Measurements from ENCODE around the gene ARL4C. TPM values are rescaled to one million over a fixed set of nuclear protein-coding genes. Genes with fewer than 3 reads are reported as not detected.
A peak's percentile ranks its signal among the peaks of the same experiment; 100 is the strongest.

ARL4C gene
- total RNA-seq, 2 donors from 2014 or later: 1.8 to 4.9 TPM

DNA sequence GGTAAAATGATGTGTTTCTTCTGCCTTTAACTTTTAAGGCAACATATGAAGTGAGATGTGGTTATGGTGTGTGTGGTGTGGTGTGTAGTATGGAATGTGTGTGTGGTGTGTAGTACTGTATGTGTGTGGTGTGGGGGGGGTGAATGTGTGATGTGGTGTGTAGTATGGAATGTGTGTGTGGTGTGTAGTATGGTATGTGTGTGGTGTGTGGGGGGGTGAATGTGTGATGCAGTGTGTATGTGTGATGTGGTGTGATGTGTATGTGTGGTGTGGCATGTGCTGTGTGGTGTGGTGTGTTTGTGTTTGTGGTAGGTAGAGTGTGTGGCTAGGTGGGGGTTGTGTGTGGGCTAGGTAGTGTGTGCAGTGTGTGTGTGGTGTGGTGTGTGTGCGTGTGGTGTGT, 17.2 kb upstream of the ARL4C start:
- TF ChIP-seq, protein P1, sequence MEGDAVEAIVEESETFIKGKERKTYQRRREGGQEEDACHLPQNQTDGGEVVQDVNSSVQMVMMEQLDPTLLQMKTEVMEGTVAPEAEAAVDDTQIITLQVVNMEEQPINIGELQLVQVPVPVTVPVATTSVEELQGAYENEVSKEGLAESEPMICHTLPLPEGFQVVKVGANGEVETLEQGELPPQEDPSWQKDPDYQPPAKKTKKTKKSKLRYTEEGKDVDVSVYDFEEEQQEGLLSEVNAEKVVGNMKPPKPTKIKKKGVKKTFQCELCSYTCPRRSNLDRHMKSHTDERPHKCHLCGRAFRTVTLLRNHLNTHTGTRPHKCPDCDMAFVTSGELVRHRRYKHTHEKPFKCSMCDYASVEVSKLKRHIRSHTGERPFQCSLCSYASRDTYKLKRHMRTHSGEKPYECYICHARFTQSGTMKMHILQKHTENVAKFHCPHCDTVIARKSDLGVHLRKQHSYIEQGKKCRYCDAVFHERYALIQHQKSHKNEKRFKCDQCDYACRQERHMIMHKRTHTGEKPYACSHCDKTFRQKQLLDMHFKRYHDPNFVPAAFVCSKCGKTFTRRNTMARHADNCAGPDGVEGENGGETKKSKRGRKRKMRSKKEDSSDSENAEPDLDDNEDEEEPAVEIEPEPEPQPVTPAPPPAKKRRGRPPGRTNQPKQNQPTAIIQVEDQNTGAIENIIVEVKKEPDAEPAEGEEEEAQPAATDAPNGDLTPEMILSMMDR (IDR thresholded peaks at IDR 0.05): no peak
- no peaks in the 10 kb centered on the region for H3K9me3 ChIP-seq
- H3K27ac ChIP-seq: no peak overlapping the region
- no peaks in the 10 kb centered on the region for H3K36me3 ChIP-seq
- H3K4me1 ChIP-seq: no peaks in the 10 kb centered on the region
- DNase-seq: no peak
- H3K27me3 ChIP-seq: no peaks in the 10 kb centered on the region
- no peak overlapping the region for H3K9ac ChIP-seq (ENCODE audit: low read depth in 2 of 2, low read length in 2 of 2)
- intact Hi-C loops (cut with DNase I): no loop called here
- H3K4me3 ChIP-seq: no peak overlapping the region

DNA sequence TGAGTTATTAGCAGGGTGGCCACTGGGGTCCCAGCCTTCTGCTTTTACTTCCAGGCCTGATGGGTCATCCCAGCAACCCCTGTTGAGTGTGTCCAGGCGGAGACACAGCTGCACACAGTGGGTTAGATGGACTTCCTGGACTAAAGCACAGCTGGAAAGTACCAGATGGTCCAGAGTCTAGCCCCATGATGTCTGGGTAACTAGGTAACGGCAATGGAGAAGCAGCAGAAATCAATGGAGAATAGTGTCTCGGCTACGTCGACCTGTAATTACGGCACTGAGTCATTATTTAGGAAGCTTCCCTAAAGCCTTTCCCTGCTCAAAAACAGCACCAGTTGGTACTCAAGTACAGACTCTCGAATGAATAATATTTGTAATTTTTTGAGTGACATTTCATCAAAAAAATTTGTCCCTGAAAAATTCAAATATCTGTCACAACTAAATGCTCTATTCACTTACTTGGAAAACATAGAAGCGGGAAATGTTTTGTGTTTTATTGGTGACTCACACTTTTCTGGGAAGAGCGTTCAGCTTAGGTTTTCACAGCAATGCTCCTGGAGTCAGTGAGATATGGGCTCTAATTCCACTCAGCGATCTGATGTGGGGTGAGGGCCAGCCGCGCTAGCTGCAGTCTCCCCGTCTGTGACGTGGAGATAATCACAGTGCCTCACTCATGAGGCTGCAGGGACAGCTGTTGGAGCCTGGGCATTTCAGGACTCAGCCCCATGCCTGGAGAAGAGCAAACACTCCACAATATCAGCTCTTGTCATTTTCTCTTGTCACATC, 16.2 kb upstream of the ARL4C start:
- H3K4me1 ChIP-seq: no peaks in the 10 kb centered on the region
- no peaks in the 10 kb centered on the region for H3K27me3 ChIP-seq
- H3K9me3 ChIP-seq: no peaks in the 10 kb centered on the region
- intact Hi-C loops (cut with DNase I): no loop called here
- no peaks in the 10 kb centered on the region for H3K36me3 ChIP-seq
- H3K4me3 ChIP-seq: no peak overlapping the region
- TF ChIP-seq, protein P1 (IDR thresholded peaks at IDR 0.05): no peak
- no peak overlapping the region for H3K9ac ChIP-seq (ENCODE audit: low read depth in 2 of 2, low read length in 2 of 2)
- DNase-seq: no peak
- H3K27ac ChIP-seq: no peak overlapping the region

DNA sequence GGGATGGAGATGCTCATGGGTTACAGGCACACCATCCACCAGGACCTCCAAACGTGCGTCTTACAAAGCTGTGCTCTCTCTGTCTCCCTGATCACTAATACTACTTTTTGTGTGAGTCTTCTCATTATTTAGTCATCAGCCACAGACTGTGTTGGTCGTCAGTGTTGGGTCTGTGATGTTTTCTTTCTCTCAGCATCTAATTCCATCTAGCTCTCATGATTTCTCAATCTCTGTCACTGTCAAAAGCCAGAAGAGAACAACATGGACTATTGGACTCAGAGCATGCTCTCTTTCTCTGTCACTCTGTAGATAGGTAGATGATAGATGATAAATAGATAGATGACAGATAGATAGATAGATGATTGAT, 6.0 kb upstream of the ARL4C start:
- intact Hi-C loops (cut with DNase I): loop anchor here (5.0 kb wide), 1 partner anchor 526 kb away; no protein-coding TSS in a partner anchor
- H3K36me3 ChIP-seq: no peaks in the 10 kb centered on the region
- no peaks in the 10 kb centered on the region for H3K4me1 ChIP-seq
- H3K4me3 ChIP-seq: no peak overlapping the region
- no peaks in the 10 kb centered on the region for H3K9me3 ChIP-seq
- DNase-seq: no peak
- TF ChIP-seq, protein P1 (IDR thresholded peaks at IDR 0.05): no peak
- H3K9ac ChIP-seq (ENCODE audit: low read depth in 2 of 2, low read length in 2 of 2): no peak overlapping the region
- H3K27me3 ChIP-seq: no peaks in the 10 kb centered on the region
- H3K27ac ChIP-seq: no peak overlapping the region

DNA sequence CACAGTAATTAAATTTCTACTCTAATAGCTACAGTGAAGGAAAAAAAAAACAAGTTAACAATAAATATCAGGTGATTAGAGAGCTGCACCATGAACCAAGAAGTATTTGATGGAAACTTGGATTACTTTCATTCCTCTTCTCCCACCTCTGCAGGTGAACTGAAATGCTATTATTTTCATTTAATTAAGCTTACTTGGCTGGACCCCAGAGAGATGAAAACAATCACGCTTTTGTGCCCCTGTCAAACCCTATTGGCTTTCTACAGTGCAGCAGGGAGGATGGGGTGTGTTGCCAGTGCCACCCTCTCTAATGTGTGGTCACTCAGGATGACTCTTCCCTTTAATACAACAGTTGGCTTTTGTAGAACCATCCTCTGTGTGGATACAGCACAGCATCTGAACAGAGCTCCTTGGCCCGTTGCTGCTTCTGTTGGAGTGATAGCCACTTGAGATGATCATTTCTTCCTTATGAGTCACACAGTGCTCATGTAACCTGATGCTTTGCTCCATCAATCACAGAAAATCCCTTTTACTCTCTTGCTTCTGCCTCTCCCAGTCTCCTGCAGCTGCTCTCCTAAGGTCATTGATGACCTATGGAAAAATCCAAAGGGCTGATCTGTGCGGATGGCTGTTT, 5.5 kb upstream of the ARL4C start:
- Histone ChIP-seq H3K4me1 (no peaks in the 10 kb centered on the region), H3K9me3 (no peaks in the 10 kb centered on the region), H3K27me3 (no peaks in the 10 kb centered on the region), H3K4me3 (no peak overlapping the region), H3K36me3 (no peaks in the 10 kb centered on the region), H3K9ac (ENCODE audit: low read depth in 2 of 2, low read length in 2 of 2) (no peak overlapping the region), H3K27ac (no peak overlapping the region)
- TF ChIP-seq, protein P1 (IDR thresholded peaks at IDR 0.05): no peak
- no peak for DNase-seq
- intact Hi-C loops (cut with DNase I): loop anchor here (5.0 kb wide), 1 partner anchor 525 kb away; no protein-coding TSS in a partner anchor

DNA sequence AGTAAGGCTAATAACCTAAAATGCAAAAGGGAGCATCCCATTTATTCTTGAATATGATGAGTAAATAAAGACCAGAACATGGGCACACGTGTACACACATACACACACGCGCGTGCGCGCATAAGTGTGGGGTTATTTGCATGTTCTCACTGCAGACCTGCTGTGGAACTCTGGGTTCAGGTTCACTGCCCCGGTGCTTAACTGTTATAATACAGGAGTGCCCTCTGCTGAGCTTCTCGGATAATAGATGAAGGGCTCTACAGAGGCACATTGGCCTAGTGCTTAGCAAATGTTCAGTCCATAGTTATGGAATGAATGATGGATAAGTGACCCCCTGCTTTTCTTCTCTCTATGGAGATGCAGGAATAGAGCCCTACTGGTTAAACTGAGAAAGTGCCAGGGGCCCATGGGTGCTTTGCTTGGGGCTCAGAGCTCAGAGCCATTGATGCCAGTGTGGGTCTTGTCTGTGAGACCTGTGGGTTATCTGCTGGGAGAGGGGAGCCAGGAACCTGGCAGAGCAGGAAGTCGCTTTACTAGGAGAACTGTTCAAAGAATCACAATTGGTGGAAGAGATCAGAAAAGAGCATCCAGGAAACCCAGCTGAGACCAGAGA, 3.6 kb upstream of the ARL4C start:
- DNase-seq: peak; percentile 50
- Histone ChIP-seq H3K4me1 (peaks cover 4% of the 10 kb centered on the region), H3K4me3 (no peak overlapping the region), H3K9me3 (no peaks in the 10 kb centered on the region), H3K36me3 (no peaks in the 10 kb centered on the region), H3K27me3 (peaks cover 7% of the 10 kb centered on the region), H3K27ac (no peak overlapping the region), H3K9ac (ENCODE audit: low read depth in 2 of 2, low read length in 2 of 2) (no peak overlapping the region)
- intact Hi-C loops (cut with DNase I): loop anchor here (2.0 to 5.0 kb wide), 2 partner anchors 366 to 523 kb away; no protein-coding TSS in a partner anchor
- TF ChIP-seq, protein P1 (IDR thresholded peaks at IDR 0.05): peak; percentile 49
